HAP-1 (cell line): Measurements from ENCODE around the gene SLC12A3.

ENCODE experiments used
- DNase-seq, 2 experiments: peaks; one replicate each; pipeline ENCODE4 v3.0.0-alpha.2; 2016 to 2020; ENCODE audit warnings: low spot score in 2 of 2
- H3K27me3 ChIP-seq: fragments of 250-450 bp; sonication (Bioruptor Pico); 2 replicates; pipeline ENCODE4 v1.5.1; 2020; ENCODE audit warnings: low read depth, mild to moderate bottlenecking, moderate library complexity
- H3K36me3 ChIP-seq: fragments of 250-450 bp; sonication (Bioruptor Pico); replicated peaks from 2 replicates; pipeline ENCODE4 v1.5.1; 2020; ENCODE audit warnings: mild to moderate bottlenecking
- H3K4me1 ChIP-seq: fragments of 250-450 bp; sonication (Bioruptor Pico); 2 replicates; pipeline ENCODE4 v1.5.1; 2020; ENCODE audit warnings: mild to moderate bottlenecking
- H3K4me3 ChIP-seq: fragments of 250-450 bp; sonication (Bioruptor Pico); 2 replicates; pipeline ENCODE4 v1.5.1; 2020; ENCODE audit warnings: mild to moderate bottlenecking, moderate library complexity
- H3K9me3 ChIP-seq: fragments of 250-450 bp; sonication (Bioruptor Pico); 2 replicates; pipeline ENCODE4 v1.5.1; 2020; ENCODE audit warnings: mild to moderate bottlenecking, moderate library complexity
- in situ Hi-C: fragments of 300-500 bp; cut with MboI; formaldehyde crosslinking; loops from 3 replicates; pipeline ENCODE4 v1.14.3; 2020; ENCODE audit warnings: low sequenced_read_pairs, inconsistent platforms, mixed read lengths

Gene SLC12A3

GRCh38 chr16:56903866-56904265 lies 38.9 kb downstream of the SLC12A3 start:
- Histone ChIP-seq H3K9me3 (no peaks in the 10 kb centered on the region), H3K4me3 (no peak overlapping the region), H3K27me3 (no peaks in the 10 kb centered on the region), H3K36me3 (no peaks in the 10 kb centered on the region), H3K4me1 (no peaks in the 10 kb centered on the region)
- in situ Hi-C loops = no loop called here
- no peak for DNase-seq

GRCh38 chr16:56907401-56907800 lies 42.4 kb downstream of the SLC12A3 start:
- H3K27me3 ChIP-seq = no peaks in the 10 kb centered on the region
- H3K9me3 ChIP-seq = no peaks in the 10 kb centered on the region
- DNase-seq = no peak
- in situ Hi-C loops = no loop called here
- peaks cover 4% of the 10 kb centered on the region; the same call in 1 of the 2 replicates for H3K4me1 ChIP-seq
- no peak overlapping the region for H3K4me3 ChIP-seq
- H3K36me3 ChIP-seq = no peaks in the 10 kb centered on the region

- peaks cover 4% of the 10 kb centered on the region; the same call in 1 of the 2 replicates for H3K4me1 ChIP-seq
- no peak overlapping the region for H3K4me3 ChIP-seq
- DNase-seq = no peak
- in situ Hi-C loops = no loop called here
- H3K27me3 ChIP-seq = no peaks in the 10 kb centered on the region
- H3K9me3 ChIP-seq = no peaks in the 10 kb centered on the region
- H3K36me3 ChIP-seq = no peaks in the 10 kb centered on the region
Measured at GRCh38 chr16:56909527-56909979, 44.5 kb downstream of the SLC12A3 start.

- Histone ChIP-seq H3K9me3 (no peaks in the 10 kb centered on the region), H3K4me1 (peaks cover 4% of the 10 kb centered on the region; the same call in 1 of the 2 replicates), H3K4me3 (no peak overlapping the region), H3K27me3 (no peaks in the 10 kb centered on the region), H3K36me3 (no peaks in the 10 kb centered on the region)
- in situ Hi-C loops = no loop called here
- DNase-seq = no peak
Measured at GRCh38 chr16:56910112-56910511, 45.1 kb downstream of the SLC12A3 start.

- H3K4me3 ChIP-seq = no peak overlapping the region
- no peak for DNase-seq
- H3K27me3 ChIP-seq = no peaks in the 10 kb centered on the region
- peaks cover 4% of the 10 kb centered on the region; the same call in 1 of the 2 replicates for H3K4me1 ChIP-seq
- H3K9me3 ChIP-seq = no peaks in the 10 kb centered on the region
- no peaks in the 10 kb centered on the region for H3K36me3 ChIP-seq
- in situ Hi-C loops = no loop called here
Measured at GRCh38 chr16:56910654-56911539, 45.9 kb downstream of the SLC12A3 start.

GRCh38 chr16:56911771-56912571 lies 47.0 kb downstream of the SLC12A3 start:
- Histone ChIP-seq H3K4me1 (peaks cover 4% of the 10 kb centered on the region; the same call in 1 of the 2 replicates), H3K27me3 (no peaks in the 10 kb centered on the region), H3K36me3 (no peaks in the 10 kb centered on the region), H3K9me3 (no peaks in the 10 kb centered on the region), H3K4me3 (no peak overlapping the region)
- in situ Hi-C loops = no loop called here
- DNase-seq = no peak

- Histone ChIP-seq H3K9me3 (no peaks in the 10 kb centered on the region), H3K36me3 (no peaks in the 10 kb centered on the region), H3K4me3 (no peak overlapping the region), H3K4me1 (peaks cover 4% of the 10 kb centered on the region; the same call in 1 of the 2 replicates), H3K27me3 (no peaks in the 10 kb centered on the region)
- in situ Hi-C loops = no loop called here
- DNase-seq = no peak
Measured at GRCh38 chr16:56912746-56913708, 48.0 kb downstream of the SLC12A3 start.

GRCh38 chr16:56914896-56915295 lies 49.9 kb downstream of the SLC12A3 start:
- no peaks in the 10 kb centered on the region for H3K9me3 ChIP-seq
- in situ Hi-C loops = no loop called here
- peaks cover 4% of the 10 kb centered on the region; the same call in 1 of the 2 replicates for H3K4me1 ChIP-seq
- DNase-seq = no peak
- H3K4me3 ChIP-seq = no peak overlapping the region
- H3K27me3 ChIP-seq = no peaks in the 10 kb centered on the region
- H3K36me3 ChIP-seq = no peaks in the 10 kb centered on the region

GRCh38 chr16:56915336-56916119 lies 50.5 kb downstream of the SLC12A3 start:
- H3K4me1 ChIP-seq = peaks cover 3% of the 10 kb centered on the region; the same call in 1 of the 2 replicates
- in situ Hi-C loops = no loop called here
- no peak overlapping the region for H3K4me3 ChIP-seq
- no peaks in the 10 kb centered on the region for H3K36me3 ChIP-seq
- H3K27me3 ChIP-seq = no peaks in the 10 kb centered on the region
- no peak for DNase-seq
- no peaks in the 10 kb centered on the region for H3K9me3 ChIP-seq

- H3K4me3 ChIP-seq = no peak overlapping the region
- no peak for DNase-seq
- no peaks in the 10 kb centered on the region for H3K36me3 ChIP-seq
- no peaks in the 10 kb centered on the region for H3K9me3 ChIP-seq
- in situ Hi-C loops = no loop called here
- H3K4me1 ChIP-seq = no peaks in the 10 kb centered on the region
- no peaks in the 10 kb centered on the region for H3K27me3 ChIP-seq
Measured at GRCh38 chr16:56916571-56917403, 51.8 kb downstream of the SLC12A3 start.

GRCh38 chr16:56918467-56919012 lies 53.5 kb downstream of the SLC12A3 start:
- DNase-seq = no peak
- Histone ChIP-seq H3K36me3 (no peaks in the 10 kb centered on the region), H3K27me3 (no peaks in the 10 kb centered on the region), H3K4me3 (no peak overlapping the region), H3K9me3 (no peaks in the 10 kb centered on the region), H3K4me1 (no peaks in the 10 kb centered on the region)
- in situ Hi-C loops = no loop called here
